ENCODE results near the gene C1QTNF4. TPM values are rescaled to one million over a fixed set of nuclear protein-coding genes. Genes with fewer than 3 reads are reported as not detected.

The C1QTNF4 gene
- total and polyA plus RNA-seq, 10 of the 15 experiments (the other 5 are each of a cell fraction or from before 2014, with no cell fraction given) = 0.06 TPM; not detected in 9

GRCh38 chr11:47583844-47584243, 10.4 kb downstream of the C1QTNF4 start:
- Histone ChIP-seq H3K4me2 (ENCODE audit: control insufficient read depth, insufficient read depth) (no peak overlapping the region), H3K27me3 (replicated peaks in 1 of 2; ENCODE audit: control insufficient read depth in 2 of 2, insufficient read depth in 2 of 2, low read length in 1 of 2) (no peaks in the 10 kb centered on the region), H3K4me1 (ENCODE audit: control insufficient read depth, insufficient read depth, low read length) (peaks cover 3% of the 10 kb centered on the region; the same call in 1 of the 2 replicates), H2AFZ (ENCODE audit: control insufficient read depth, low read depth, low read length) (no peak overlapping the region), H3K79me2 (ENCODE audit: control insufficient read depth, insufficient read depth, low read length) (peaks cover 19% of the 10 kb centered on the region), H3K27ac (ENCODE audit: control insufficient read depth, insufficient read depth) (no peak overlapping the region), H4K20me1 (ENCODE audit: control insufficient read depth, insufficient read depth) (no peaks in the 10 kb centered on the region), H3K9me3 (replicated peaks; ENCODE audit: control insufficient read depth, insufficient read depth, low read length) (no peaks in the 10 kb centered on the region), H3K4me3 (no peak overlapping the region), H3K36me3 (ENCODE audit: control insufficient read depth in 2 of 2, insufficient read depth in 2 of 2, low read length in 1 of 2) (peaks cover 7 to 22% of the 10 kb centered on the region in 2 experiments), H3K9ac (ENCODE audit: control insufficient read depth, insufficient read depth, low read length) (no peak overlapping the region)
- intact Hi-C loops (cut with micrococcal nuclease; ENCODE audit: unreplicated experiment) (no loop called here), in situ Hi-C loops (cut with MboI) (no loop called here)
- no TSS peak for BruUV-seq (replicated peaks)
- ATAC-seq = no peak
- over 99% methylated on average over 5 of the region's 5 CpGs for WGBS (ENCODE audit: insufficient coverage, insufficient replicate concordance, low lambda C conversion rate, missing lambda C conversion rate)
- CTCF ChIA-PET = no interaction called here
- SMC1A ChIA-PET (ENCODE audit: uncharacterized antibody, unreplicated experiment) = no interaction called here
- POLR2A ChIA-PET = no interaction called here
- RAD21 ChIA-PET (ENCODE audit: unreplicated experiment) = no interaction called here
- DNase-seq (ENCODE audit: low read depth, low spot score) = no peak
- no peak for FAIRE-seq
- TF ChIP-seq USF1 (IDR thresholded peaks at IDR 0.05; ENCODE audit: borderline replicate concordance, extremely low read length, insufficient read depth, low read depth, low read length) (no peak), ELK1 (IDR thresholded peaks at IDR 0.05; ENCODE audit: low read depth, low read length) (no peak), MTA2 (IDR thresholded peaks at IDR 0.05; ENCODE audit: low read depth) (no peak), NFYB (IDR thresholded peaks at IDR 0.05; ENCODE audit: insufficient read depth, low read depth, low read length) (no peak), NR2F1 (conservative IDR thresholded peaks at IDR 0.05) (no peak), YY1 (IDR thresholded peaks at IDR 0.05; ENCODE audit: low read depth, low read length) (no peak), EP300 (IDR thresholded peaks at IDR 0.05; ENCODE audit: borderline replicate concordance in 1 of 2, control insufficient read depth in 1 of 2, low read depth in 2 of 2, low read length in 2 of 2) (no peak), BCL11A (IDR thresholded peaks at IDR 0.05; ENCODE audit: low read depth, low read length) (no peak), BACH1 (IDR thresholded peaks at IDR 0.05; ENCODE audit: borderline replicate concordance) (no peak)
- TF ChIP-seq, protein P1, sequence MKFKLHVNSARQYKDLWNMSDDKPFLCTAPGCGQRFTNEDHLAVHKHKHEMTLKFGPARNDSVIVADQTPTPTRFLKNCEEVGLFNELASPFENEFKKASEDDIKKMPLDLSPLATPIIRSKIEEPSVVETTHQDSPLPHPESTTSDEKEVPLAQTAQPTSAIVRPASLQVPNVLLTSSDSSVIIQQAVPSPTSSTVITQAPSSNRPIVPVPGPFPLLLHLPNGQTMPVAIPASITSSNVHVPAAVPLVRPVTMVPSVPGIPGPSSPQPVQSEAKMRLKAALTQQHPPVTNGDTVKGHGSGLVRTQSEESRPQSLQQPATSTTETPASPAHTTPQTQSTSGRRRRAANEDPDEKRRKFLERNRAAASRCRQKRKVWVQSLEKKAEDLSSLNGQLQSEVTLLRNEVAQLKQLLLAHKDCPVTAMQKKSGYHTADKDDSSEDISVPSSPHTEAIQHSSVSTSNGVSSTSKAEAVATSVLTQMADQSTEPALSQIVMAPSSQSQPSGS (IDR thresholded peaks at IDR 0.05; ENCODE audit: low read length) = no peak
- TF ChIP-seq, protein P2, sequence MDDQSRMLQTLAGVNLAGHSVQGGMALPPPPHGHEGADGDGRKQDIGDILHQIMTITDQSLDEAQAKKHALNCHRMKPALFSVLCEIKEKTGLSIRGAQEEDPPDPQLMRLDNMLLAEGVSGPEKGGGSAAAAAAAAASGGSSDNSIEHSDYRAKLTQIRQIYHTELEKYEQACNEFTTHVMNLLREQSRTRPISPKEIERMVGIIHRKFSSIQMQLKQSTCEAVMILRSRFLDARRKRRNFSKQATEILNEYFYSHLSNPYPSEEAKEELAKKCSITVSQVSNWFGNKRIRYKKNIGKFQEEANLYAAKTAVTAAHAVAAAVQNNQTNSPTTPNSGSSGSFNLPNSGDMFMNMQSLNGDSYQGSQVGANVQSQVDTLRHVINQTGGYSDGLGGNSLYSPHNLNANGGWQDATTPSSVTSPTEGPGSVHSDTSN (IDR thresholded peaks at IDR 0.05; ENCODE audit: insufficient replicate concordance, low read depth, low read length) = no peak
- TF ChIP-seq, protein P3, sequence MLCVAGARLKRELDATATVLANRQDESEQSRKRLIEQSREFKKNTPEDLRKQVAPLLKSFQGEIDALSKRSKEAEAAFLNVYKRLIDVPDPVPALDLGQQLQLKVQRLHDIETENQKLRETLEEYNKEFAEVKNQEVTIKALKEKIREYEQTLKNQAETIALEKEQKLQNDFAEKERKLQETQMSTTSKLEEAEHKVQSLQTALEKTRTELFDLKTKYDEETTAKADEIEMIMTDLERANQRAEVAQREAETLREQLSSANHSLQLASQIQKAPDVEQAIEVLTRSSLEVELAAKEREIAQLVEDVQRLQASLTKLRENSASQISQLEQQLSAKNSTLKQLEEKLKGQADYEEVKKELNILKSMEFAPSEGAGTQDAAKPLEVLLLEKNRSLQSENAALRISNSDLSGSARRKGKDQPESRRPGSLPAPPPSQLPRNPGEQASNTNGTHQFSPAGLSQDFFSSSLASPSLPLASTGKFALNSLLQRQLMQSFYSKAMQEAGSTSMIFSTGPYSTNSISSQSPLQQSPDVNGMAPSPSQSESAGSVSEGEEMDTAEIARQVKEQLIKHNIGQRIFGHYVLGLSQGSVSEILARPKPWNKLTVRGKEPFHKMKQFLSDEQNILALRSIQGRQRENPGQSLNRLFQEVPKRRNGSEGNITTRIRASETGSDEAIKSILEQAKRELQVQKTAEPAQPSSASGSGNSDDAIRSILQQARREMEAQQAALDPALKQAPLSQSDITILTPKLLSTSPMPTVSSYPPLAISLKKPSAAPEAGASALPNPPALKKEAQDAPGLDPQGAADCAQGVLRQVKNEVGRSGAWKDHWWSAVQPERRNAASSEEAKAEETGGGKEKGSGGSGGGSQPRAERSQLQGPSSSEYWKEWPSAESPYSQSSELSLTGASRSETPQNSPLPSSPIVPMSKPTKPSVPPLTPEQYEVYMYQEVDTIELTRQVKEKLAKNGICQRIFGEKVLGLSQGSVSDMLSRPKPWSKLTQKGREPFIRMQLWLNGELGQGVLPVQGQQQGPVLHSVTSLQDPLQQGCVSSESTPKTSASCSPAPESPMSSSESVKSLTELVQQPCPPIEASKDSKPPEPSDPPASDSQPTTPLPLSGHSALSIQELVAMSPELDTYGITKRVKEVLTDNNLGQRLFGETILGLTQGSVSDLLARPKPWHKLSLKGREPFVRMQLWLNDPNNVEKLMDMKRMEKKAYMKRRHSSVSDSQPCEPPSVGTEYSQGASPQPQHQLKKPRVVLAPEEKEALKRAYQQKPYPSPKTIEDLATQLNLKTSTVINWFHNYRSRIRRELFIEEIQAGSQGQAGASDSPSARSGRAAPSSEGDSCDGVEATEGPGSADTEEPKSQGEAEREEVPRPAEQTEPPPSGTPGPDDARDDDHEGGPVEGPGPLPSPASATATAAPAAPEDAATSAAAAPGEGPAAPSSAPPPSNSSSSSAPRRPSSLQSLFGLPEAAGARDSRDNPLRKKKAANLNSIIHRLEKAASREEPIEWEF (IDR thresholded peaks at IDR 0.05; ENCODE audit: insufficient replicate concordance, low read depth, low read length) = no peak
